Natural killer cell (primary cell): ENCODE measurements around the gene ATP12A. TPM values are rescaled to one million over a fixed set of nuclear protein-coding genes. Genes with fewer than 3 reads are reported as not detected.

Experiments used
- ATAC-seq, 3 donors: fragments of 150-1000 bp in 2 of 3; fragments of 200-7000 bp in 1 of 3; cut with Tn5 transposase; 1 replicate in 1 of 3; 2 replicates in 2 of 3; pipeline ENCODE4 v1.10.0; 2021; ENCODE audit warnings: mild to moderate bottlenecking in 2 of 3, moderate library complexity in 2 of 3
- DNase-seq, 2 donors: peaks; one replicate each; pipeline versions ENCODE4 v3.0.0 to v3.0.0-alpha.2; 2013 to 2021; ENCODE audit warnings: mixed read lengths in 1 of 2
- H3K27ac ChIP-seq: one replicate; pipeline ENCODE4 v1.5.1; 2013; ENCODE audit warnings: mild to moderate bottlenecking, low read length
- H3K27me3 ChIP-seq: one replicate; pipeline ENCODE4 v1.6.1; 2013; ENCODE audit warnings: low read length; ENCODE audit not compliant: control insufficient read depth, insufficient read depth
- H3K36me3 ChIP-seq: one replicate; pipeline ENCODE4 v1.6.1; 2013; ENCODE audit warnings: low read length; ENCODE audit not compliant: control insufficient read depth, insufficient read depth
- H3K4me1 ChIP-seq: one replicate; pipeline ENCODE4 v1.6.1; 2013; ENCODE audit warnings: low read length; ENCODE audit not compliant: control insufficient read depth, insufficient read depth
- H3K4me3 ChIP-seq: one replicate; pipeline ENCODE4 v1.5.1; 2013; ENCODE audit warnings: low read length
- H3K9me3 ChIP-seq: one replicate; pipeline ENCODE4 v1.6.1; 2013; ENCODE audit warnings: low read length; ENCODE audit not compliant: control insufficient read depth, insufficient read depth
- H3K27ac Mint-ChIP-seq, 2 donors: one replicate each; pipeline ENCODE4 v1.8.0; 2022; ENCODE audit warnings: mild to moderate bottlenecking in 2 of 2, mixed read lengths in 2 of 2, moderate library complexity in 1 of 2
- H3K27me3 Mint-ChIP-seq, 2 donors: one replicate each; pipeline ENCODE4 v1.8.0; 2022; ENCODE audit warnings: low read depth in 2 of 2, mixed read lengths in 2 of 2
- H3K36me3 Mint-ChIP-seq: one replicate; pipeline ENCODE4 v1.8.0; 2022; ENCODE audit warnings: mixed read lengths
- H3K4me1 Mint-ChIP-seq, 2 donors: one replicate each; pipeline ENCODE4 v1.8.0; 2022; ENCODE audit warnings: mixed read lengths in 2 of 2
- H3K4me3 Mint-ChIP-seq: one replicate; pipeline ENCODE4 v1.8.0; 2022; ENCODE audit warnings: mild to moderate bottlenecking, moderate library complexity, mixed read lengths
- H3K9me3 Mint-ChIP-seq, 2 donors: one replicate each; pipeline ENCODE4 v1.8.0; 2022; ENCODE audit warnings: mixed read lengths in 2 of 2
- CTCF ChIP-seq: fragments of 200-600 bp; IDR thresholded peaks from one replicate; pipeline ENCODE4 v1.8.0; 2022; ENCODE audit warnings: antibody characterized with exemption
- WGBS: methylation state at CpG from one replicate; pipeline ENCODE4 v1.1.7; 2013; ENCODE audit warnings: missing lambda C conversion rate; ENCODE audit not compliant: insufficient coverage; 5-methylcytosine and 5-hydroxymethylcytosine counted together
- intact Hi-C: fragments of 100-400 bp; cut with micrococcal nuclease; formaldehyde crosslinking; loops from one replicate; pipeline ENCODE4 v1.14.2; 2022
- total RNA-seq, 4 donors: library from RNA; stranded (reverse); fragments of 120-200 nt in 1 of 4; gene quantifications; one replicate each; pipeline versions ENCODE4 v1.2.3 to v1.2.4, GENCODE V29; 2013 to 2022

Gene ATP12A
- not detected for total RNA-seq
- not detected for total RNA-seq (2013)

GRCh38 chr13:24680258-24680920, at the start of gene ATP12A:
Gene ATP12A (plus strand): TSS chr13:24680408. CDS start chr13:24680744, 336 bp downstream.
- Histone ChIP-seq H3K4me3 (no peak within 1 kb of the TSS), H3K27ac (no peak within 1 kb of the TSS), H3K27me3 (peaks cover 41% of the 10 kb centered on the region), H3K9me3 (no peaks in the 10 kb centered on the region), H3K36me3 (no peaks in the 10 kb centered on the region), H3K4me1 (peaks cover 32% of the 10 kb centered on the region)
- ATAC-seq, result peak in 2 of 3 donors; percentile 45 to 48
- WGBS, result under 1% methylated on average over 75 of the region's 75 CpGs
- Mint-ChIP-seq H3K4me1 (peaks cover 28 to 37% of the 10 kb centered on the region in 2 donors), H3K4me3 (peak within 1 kb of the TSS; percentile 61), H3K9me3 (no peaks in the 10 kb centered on the region), H3K36me3 (no peaks in the 10 kb centered on the region), H3K27ac (no peak within 1 kb of the TSS), H3K27me3 (peaks cover 41 to 46% of the 10 kb centered on the region in 2 donors)
- intact Hi-C loops, result loop anchor here (5.0 kb wide), 1 partner anchor 63 kb away; no protein-coding TSS in a partner anchor
- DNase-seq, result peak; percentile 30 to 50
- no peak for TF ChIP-seq CTCF

- no peaks in the 10 kb centered on the region for H3K9me3 ChIP-seq
- peaks cover 24% of the 10 kb centered on the region for H3K4me1 ChIP-seq
- TF ChIP-seq CTCF, result no peak
- no peak for DNase-seq
- peaks cover 43 to 44% of the 10 kb centered on the region in 2 donors for H3K4me1 Mint-ChIP-seq
- H3K36me3 ChIP-seq, result no peaks in the 10 kb centered on the region
- H3K27ac Mint-ChIP-seq, result peak overlapping the region; percentile 52 to 78
- no peak overlapping the region for H3K4me3 Mint-ChIP-seq
- WGBS, result 79% methylated on average over 11 of the region's 13 CpGs
- H3K9me3 Mint-ChIP-seq, result no peaks in the 10 kb centered on the region
- no peak overlapping the region for H3K4me3 ChIP-seq
- intact Hi-C loops, result no loop called here
- H3K27me3 ChIP-seq, result no peaks in the 10 kb centered on the region
- no peaks in the 10 kb centered on the region for H3K27me3 Mint-ChIP-seq
- peak in 1 of 3 donors; percentile 14 for ATAC-seq
- H3K27ac ChIP-seq, result no peak overlapping the region
- no peaks in the 10 kb centered on the region for H3K36me3 Mint-ChIP-seq
Observed at GRCh38 chr13:24630851-24631620, 49.2 kb upstream of the ATP12A start.

- Histone ChIP-seq H3K9me3 (no peaks in the 10 kb centered on the region), H3K27ac (no peak overlapping the region), H3K4me1 (peaks cover 15% of the 10 kb centered on the region), H3K4me3 (no peak overlapping the region), H3K36me3 (no peaks in the 10 kb centered on the region), H3K27me3 (no peaks in the 10 kb centered on the region)
- intact Hi-C loops, result no loop called here
- H3K27ac Mint-ChIP-seq, result no peak overlapping the region
- no peak for TF ChIP-seq CTCF
- no peaks in the 10 kb centered on the region for H3K36me3 Mint-ChIP-seq
- ATAC-seq, result no peak
- H3K27me3 Mint-ChIP-seq, result no peaks in the 10 kb centered on the region
- peaks cover 34 to 35% of the 10 kb centered on the region in 2 donors for H3K4me1 Mint-ChIP-seq
- 93% methylated on average over 5 of the region's 5 CpGs for WGBS
- H3K9me3 Mint-ChIP-seq, result no peaks in the 10 kb centered on the region
- DNase-seq, result no peak
- no peak overlapping the region for H3K4me3 Mint-ChIP-seq
Observed at GRCh38 chr13:24631922-24632321, 48.3 kb upstream of the ATP12A start.
